H1 (cell line): ENCODE data around the gene ACER1. TPM values are rescaled to one million over a fixed set of nuclear protein-coding genes. Genes with fewer than 3 reads are reported as not detected.

Source experiments
- CTCF ChIA-PET: fragments of 300-600 bp; sonication (Branson Sonifier 250); formaldehyde crosslinking; loops from one replicate; lab custom pipeline; 2021; ENCODE audit not compliant: partially characterized antibody; lab: Charles Lee
- POLR2A ChIA-PET: fragments of 300-600 bp; sonication (Branson Sonifier 250); formaldehyde crosslinking; loops from one replicate; lab custom pipeline; 2021; ENCODE audit warnings: inconsistent platforms; ENCODE audit not compliant: partially characterized antibody; lab: Charles Lee
- DNase-seq, 2 experiments: peaks; one replicate each; pipeline versions ENCODE4 v3.0.0 to v3.0.0-alpha.2; 2010 to 2022; ENCODE audit warnings: low spot score in 2 of 2, low read depth in 1 of 2, mixed read lengths in 1 of 2
- FAIRE-seq: peaks from 2 replicates; lab custom pipeline; 2011; peaks lifted over from hg19 to GRCh38; lab: Jason Lieb, UNC
- H2AFZ ChIP-seq: 2 replicates; pipeline ENCODE4 v1.8.1; 2012; ENCODE audit warnings: low read length, inconsistent platforms
- H2AK5ac ChIP-seq: 2 replicates; pipeline ENCODE4 v1.6.1; 2013; ENCODE audit warnings: low read depth, low read length
- H2BK120ac ChIP-seq: replicated peaks from 2 replicates; pipeline ENCODE3; 2013; ENCODE audit warnings: low read depth, low read length, inconsistent platforms
- H2BK12ac ChIP-seq: 2 replicates; pipeline ENCODE4 v1.6.1; 2013; ENCODE audit warnings: low read depth, low read length
- H2BK15ac ChIP-seq: 2 replicates; pipeline ENCODE4 v1.6.1; 2013; ENCODE audit warnings: low read length
- H2BK20ac ChIP-seq: 2 replicates; pipeline ENCODE4 v1.6.1; 2013; ENCODE audit warnings: low read length
- H2BK5ac ChIP-seq: 2 replicates; pipeline ENCODE4 v1.6.1; 2013; ENCODE audit warnings: low read depth, low read length
- H3K14ac ChIP-seq: 2 replicates; pipeline ENCODE4 v1.6.1; 2013; ENCODE audit warnings: inconsistent platforms; ENCODE audit not compliant: insufficient read length
- H3K18ac ChIP-seq: 2 replicates; pipeline ENCODE4 v1.6.1; 2013; ENCODE audit warnings: low read length; ENCODE audit errors: extremely low read depth
- H3K23ac ChIP-seq: 2 replicates; pipeline ENCODE4 v1.6.1; 2013; ENCODE audit warnings: inconsistent platforms; ENCODE audit not compliant: insufficient read length
- H3K23me2 ChIP-seq: 2 replicates; pipeline ENCODE4 v1.6.1; 2013; ENCODE audit warnings: low read depth, low read length
- H3K27ac ChIP-seq: 2 replicates; pipeline ENCODE4 v1.6.1; 2011; ENCODE audit warnings: low read depth, low read length, inconsistent platforms
- H3K27me3 ChIP-seq, 4 experiments: replicated peaks in 1 of 4; 1 replicate in 1 of 4; 2 replicates in 3 of 4; pipeline versions ENCODE4 v1.6.1 to v1.8.1; 2011 to 2013; ENCODE audit warnings: low read length in 3 of 4, mild to moderate bottlenecking in 3 of 4, inconsistent platforms in 2 of 4, mixed read lengths in 2 of 4, moderate library complexity in 1 of 4; ENCODE audit not compliant: control insufficient read depth in 3 of 4, insufficient read depth in 3 of 4; ENCODE audit errors: extremely low read depth in 1 of 4
- H3K36me3 ChIP-seq, 4 experiments: 2 replicates each; pipeline versions ENCODE4 v1.6.1 to v1.8.1; 2011 to 2013; ENCODE audit warnings: mild to moderate bottlenecking in 4 of 4, low read length in 3 of 4, moderate library complexity in 2 of 4, control low read depth in 1 of 4, inconsistent platforms in 1 of 4; ENCODE audit not compliant: insufficient read depth in 4 of 4, control insufficient read depth in 2 of 4
- H3K4ac ChIP-seq: replicated peaks from 2 replicates; pipeline ENCODE3; 2013; ENCODE audit warnings: low read length, low read depth, mixed read lengths, inconsistent platforms; ENCODE audit not compliant: insufficient read length
- H3K4me1 ChIP-seq, 4 experiments: replicated peaks in 1 of 4; 1 replicate in 1 of 4; 2 replicates in 3 of 4; pipeline versions ENCODE4 v1.6.1 to v1.8.1; 2011 to 2013; ENCODE audit warnings: low read length in 3 of 4, inconsistent platforms in 2 of 4, mixed read lengths in 1 of 4; ENCODE audit not compliant: insufficient read depth in 4 of 4, control insufficient read depth in 3 of 4
- H3K4me2 ChIP-seq, 2 experiments: 2 replicates each; pipeline versions ENCODE4 v1.6.1 to v1.8.1; 2011 to 2013; ENCODE audit warnings: low read depth in 2 of 2, low read length in 2 of 2, control low read depth in 1 of 2, inconsistent platforms in 1 of 2, mild to moderate bottlenecking in 1 of 2; ENCODE audit not compliant: insufficient read depth in 1 of 2
- H3K4me3 ChIP-seq, 4 experiments: fragments of 200-600, 300-600 bp in 1 of 4; sonication (generic), shearing (Covaris generic), sonication (Bioruptor Twin) in 1 of 4; 2 replicates each; pipeline versions ENCODE4 v1.5.1 to v1.8.1; 2011 to 2016; ENCODE audit warnings: low read length in 4 of 4, low read depth in 3 of 4, control low read depth in 2 of 4, inconsistent platforms in 2 of 4, mild to moderate bottlenecking in 2 of 4, mixed read lengths in 1 of 4, moderate library complexity in 1 of 4; ENCODE audit not compliant: insufficient read depth in 2 of 4; ENCODE audit errors: extremely low read depth in 1 of 4
- H3K56ac ChIP-seq: replicated peaks from 2 replicates; pipeline ENCODE3; 2013; ENCODE audit warnings: low read depth, mild to moderate bottlenecking, mixed read lengths, low read length, inconsistent platforms; ENCODE audit not compliant: insufficient read length
- H3K79me1 ChIP-seq: 2 replicates; pipeline ENCODE4 v1.6.1; 2013; ENCODE audit warnings: low read depth, low read length, control low read depth
- H3K79me2 ChIP-seq, 2 experiments: 2 replicates each; pipeline versions ENCODE4 v1.6.1 to v1.8.1; 2012 to 2013; ENCODE audit warnings: low read length in 2 of 2, mild to moderate bottlenecking in 2 of 2, inconsistent platforms in 1 of 2; ENCODE audit not compliant: insufficient read depth in 2 of 2, control insufficient read depth in 1 of 2
- H3K9ac ChIP-seq, 4 experiments: replicated peaks in 1 of 4; 1 replicate in 1 of 4; 2 replicates in 3 of 4; pipeline versions ENCODE4 v1.6.1 to v1.8.1; 2011 to 2013; ENCODE audit warnings: low read depth in 3 of 4, low read length in 3 of 4, control low read depth in 2 of 4, mild to moderate bottlenecking in 2 of 4, moderate library complexity in 2 of 4, inconsistent platforms in 1 of 4; ENCODE audit errors: extremely low read depth in 1 of 4
- H3K9me3 ChIP-seq, 2 experiments: 2 replicates each; pipeline versions ENCODE4 v1.6.1 to v1.8.1; 2012 to 2013; ENCODE audit warnings: mild to moderate bottlenecking in 2 of 2, moderate library complexity in 2 of 2, control low read depth in 1 of 2, inconsistent platforms in 1 of 2, low read depth in 1 of 2, low read length in 1 of 2, mixed read lengths in 1 of 2; ENCODE audit not compliant: insufficient read depth in 2 of 2
- H4K20me1 ChIP-seq, 2 experiments: replicated peaks in 1 of 2; 2 replicates each; pipeline versions ENCODE3 to v1.8.1; 2011 to 2013; ENCODE audit warnings: inconsistent platforms in 2 of 2, low read length in 2 of 2, mild to moderate bottlenecking in 1 of 2; ENCODE audit not compliant: insufficient read depth in 2 of 2, control insufficient read depth in 1 of 2
- H4K5ac ChIP-seq: 2 replicates; pipeline ENCODE4 v1.6.1; 2013; ENCODE audit warnings: low read length, low read depth, mixed read lengths, inconsistent platforms; ENCODE audit not compliant: insufficient read length
- H4K8ac ChIP-seq: 2 replicates; pipeline ENCODE4 v1.8.0; 2013; ENCODE audit warnings: mild to moderate bottlenecking, moderate library complexity, low read length, inconsistent platforms; ENCODE audit not compliant: insufficient read depth; ENCODE audit errors: extremely low read depth
- H4K91ac ChIP-seq: replicated peaks from 2 replicates; pipeline ENCODE3; 2013; ENCODE audit warnings: low read length, mixed read lengths, inconsistent platforms; ENCODE audit not compliant: insufficient read length
- ATF3 ChIP-seq: IDR thresholded peaks from 2 replicates; pipeline ENCODE4 v1.6.1; 2011; ENCODE audit warnings: low read depth, mild to moderate bottlenecking, low read length; ENCODE audit not compliant: insufficient read depth
- CTBP2 ChIP-seq: IDR thresholded peaks from 2 replicates; pipeline ENCODE4 v1.7.0; 2011; ENCODE audit warnings: borderline replicate concordance, mild to moderate bottlenecking, moderate library complexity, mixed read lengths, low read length; ENCODE audit not compliant: insufficient read depth, insufficient read length
- EZH2 ChIP-seq: fragments of 200-600 bp; sonication (generic); IDR thresholded peaks from 2 replicates; pipeline ENCODE4 v1.7.1; 2012; ENCODE audit warnings: low read depth, mild to moderate bottlenecking, moderate library complexity, low read length, inconsistent platforms; ENCODE audit not compliant: severe bottlenecking
- HDAC6 ChIP-seq: IDR thresholded peaks from one replicate; pipeline ENCODE4 v1.7.1; 2012; ENCODE audit warnings: low read depth, mild to moderate bottlenecking, inconsistent platforms, low read length, moderate library complexity
- KDM1A ChIP-seq: fragments of 200-600, 300-600 bp; sonication (generic); IDR thresholded peaks from 2 replicates; pipeline ENCODE4 v1.7.1; 2016; ENCODE audit warnings: mild to moderate bottlenecking, low read length, borderline replicate concordance
- MAFK ChIP-seq: IDR thresholded peaks from 2 replicates; pipeline ENCODE4 v1.6.1; 2012; ENCODE audit warnings: low read depth, mild to moderate bottlenecking, improper control_type of control experiment, low read length
- SUZ12 ChIP-seq: fragments of 200-600 bp; sonication (generic); IDR thresholded peaks from 2 replicates; pipeline ENCODE4 v1.6.1; 2012; ENCODE audit warnings: mild to moderate bottlenecking, inconsistent platforms, low read length, moderate library complexity, mixed read lengths
- TCF12 ChIP-seq: IDR thresholded peaks from 2 replicates; pipeline ENCODE4 v1.6.1; 2011; ENCODE audit warnings: low read depth, mild to moderate bottlenecking, low read length
- YY1 ChIP-seq: IDR thresholded peaks from 2 replicates; pipeline ENCODE4 v1.6.1; 2011; ENCODE audit warnings: low read depth, mild to moderate bottlenecking, low read length
- ZNF274 ChIP-seq: IDR thresholded peaks from 2 replicates; pipeline ENCODE4 v1.7.0; 2012; ENCODE audit warnings: low read length, borderline replicate concordance; ENCODE audit errors: extremely low read depth
- WGBS, 2 experiments: shearing (Covaris generic) in 1 of 2; methylation state at CpG; one replicate each; pipeline versions ENCODE4 v1.1.6 to v1.1.7; 2013 to 2015; ENCODE audit warnings: low lambda C conversion rate in 2 of 2, mixed read lengths in 2 of 2, inconsistent platforms in 1 of 2, low coverage in 1 of 2, missing lambda C conversion rate in 1 of 2; ENCODE audit not compliant: insufficient replicate concordance in 2 of 2, insufficient coverage in 1 of 2, insufficient read length in 1 of 2; ENCODE audit errors: extremely low coverage in 1 of 2, missing lambda C conversion rate in 1 of 2; 5-methylcytosine and 5-hydroxymethylcytosine counted together
- polyA plus RNA-seq, 7 experiments: library from polyadenylated mRNA; depleted of rRNA in 3 of 7; stranded (reverse) in 5 of 7; unstranded in 2 of 7; fragments of >200 nt in 5 of 7; fragments of 200-250 nt in 2 of 7; gene quantifications; 1 replicate in 5 of 7; 2 replicates in 1 of 7; 4 replicates in 1 of 7; pipeline versions ENCODE4 v1.2.1 to v1.2.3, GENCODE V29; 2011 to 2013; ENCODE audit warnings: missing spikeins in 2 of 7, mixed read lengths in 2 of 7
- total RNA-seq: library from RNA; stranded (reverse); fragmentation: NEBNext Ultra II Directional; extraction: Animal tissue kit (Norgen Biotek cat#: 25700); gene quantifications from 2 replicates; pipeline ENCODE4 v1.2.1, GENCODE V29; 2021

The ACER1 gene
- total and polyA plus RNA-seq, 2 of the 8 experiments (the other 6 are each of a cell fraction or from before 2014, with no cell fraction given), result 0.05 TPM; not detected in 1

DNA sequence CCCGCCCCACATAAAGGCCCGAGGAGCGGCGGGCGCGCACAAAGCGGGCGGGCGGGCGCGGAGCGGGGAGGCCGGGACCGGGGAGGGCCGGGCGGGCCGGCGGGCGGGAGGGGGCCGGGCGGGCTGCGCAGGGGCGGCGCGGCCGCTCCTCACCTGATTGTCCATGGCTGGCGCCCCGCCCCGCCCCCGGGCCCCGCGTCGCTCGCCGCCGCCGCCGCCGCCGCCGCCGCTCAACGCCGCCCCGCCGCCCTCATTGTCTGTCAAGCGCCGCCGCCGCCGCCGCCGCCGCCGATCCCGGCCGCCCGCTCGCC lies 53.8 kb downstream of the ACER1 start:
- no peak overlapping the region for H2BK5ac ChIP-seq
- H3K79me2 ChIP-seq, result peaks cover 29 to 48% of the 10 kb centered on the region in 2 experiments
- no peak overlapping the region for H4K91ac ChIP-seq
- no peak overlapping the region for H2BK120ac ChIP-seq
- no peak overlapping the region for H2AFZ ChIP-seq
- no peak overlapping the region for H2BK20ac ChIP-seq
- H2BK12ac ChIP-seq, result no peak overlapping the region
- no peak overlapping the region for H3K18ac ChIP-seq
- no peak overlapping the region for H3K14ac ChIP-seq
- H3K56ac ChIP-seq, result no peak overlapping the region
- no peak overlapping the region for H2AK5ac ChIP-seq
- H3K4me2 ChIP-seq, result peak overlapping the region; percentile 64 to 88; a peak in 3 of 4 replicates
- peaks cover 23 to 32% of the 10 kb centered on the region in 2 experiments for H4K20me1 ChIP-seq
- ChIA-PET POLR2A (interaction anchor here (0.6 to 0.9 kb wide), 2 partner anchors 474 to 1955 kb away, joined by 3 to 4 read pairs; no protein-coding TSS in a partner anchor), CTCF (interaction anchor here (0.8 to 1.4 kb wide), 3 partner anchors 61 to 87 kb away, joined by 3 to 6 read pairs (median 5); no protein-coding TSS in a partner anchor)
- no peaks in the 10 kb centered on the region; a peak in 1 of 8 replicates for H3K36me3 ChIP-seq
- no peak for FAIRE-seq
- H4K8ac ChIP-seq, result peak overlapping the region; percentile 45; the same call in 1 of the 2 replicates
- H3K4me1 ChIP-seq, result peaks cover 0 to 19% (median 5%) of the 10 kb centered on the region in 4 experiments; a peak in 4 of 7 replicates
- no peak for DNase-seq
- no peak overlapping the region for H3K4ac ChIP-seq
- no CpG with 5 or more reads among the region's 59 CpGs for WGBS, 2 experiments
- H3K23me2 ChIP-seq, result peaks cover 5% of the 10 kb centered on the region; the same call in 1 of the 2 replicates
- H4K5ac ChIP-seq, result no peak overlapping the region
- H3K9me3 ChIP-seq, result no peaks in the 10 kb centered on the region
- H3K79me1 ChIP-seq, result peaks cover 28% of the 10 kb centered on the region
- peak overlapping the region in 2 of 4 experiments; percentile 75 to 91; a peak in 3 of 7 replicates for H3K9ac ChIP-seq
- no peaks in the 10 kb centered on the region for H3K27me3 ChIP-seq
- H3K27ac ChIP-seq, result no peak overlapping the region
- no peak overlapping the region for H3K23ac ChIP-seq
- H2BK15ac ChIP-seq, result no peak overlapping the region
- peak overlapping the region; percentile 69 to 83 (median 75) for H3K4me3 ChIP-seq
- no peak for TF ChIP-seq MAFK
- TF ChIP-seq KDM1A, result no peak
- no peak for TF ChIP-seq EZH2
- no peak for TF ChIP-seq ATF3
- TF ChIP-seq SUZ12, result no peak
- no peak for TF ChIP-seq HDAC6
- TF ChIP-seq YY1, result no peak
- no peak for TF ChIP-seq TCF12
- TF ChIP-seq CTBP2, result no peak
- no peak for TF ChIP-seq ZNF274
